ENCODE data around the gene MED10. TPM values are rescaled to one million over a fixed set of nuclear protein-coding genes. Genes with fewer than 3 reads are reported as not detected.
"Not testable (repeated sequence)": the region's sequence is repeated elsewhere in the genome, so short reads cannot be mapped to it uniquely, and the experiment has no call there.

The MED10 gene
- total RNA-seq, 4 donors from 2014 or later, result 20.3 to 41.4 (median 27.9) TPM

GRCh38 chr5:6371079-6371810 is 7.1 kb downstream of the MED10 start:
- no peak for DNase-seq (ENCODE audit: low spot score in 2 of 2)
- H3K36me3 ChIP-seq, result peaks cover 0 to 95% (median 10%) of the 10 kb centered on the region in 3 donors
- no peaks in the 10 kb centered on the region for H3K9me3 ChIP-seq

GRCh38 chr5:6370580-6370979 is 7.8 kb downstream of the MED10 start:
- no peaks in the 10 kb centered on the region for H3K9me3 ChIP-seq
- no peak overlapping the region for H3K4me3 ChIP-seq
- peaks cover 0 to 95% (median 10%) of the 10 kb centered on the region in 3 donors for H3K36me3 ChIP-seq
- no peak for DNase-seq (ENCODE audit: low spot score in 2 of 2)
- no peak overlapping the region for H3K27ac ChIP-seq
- 84 to 88% methylated on average over 13 of the region's 13 CpGs for WGBS, 2 donors
- H3K27me3 ChIP-seq, result no peaks in the 10 kb centered on the region
- H3K4me1 ChIP-seq, result peaks cover 0 to 3% (median 0%) of the 10 kb centered on the region in 4 donors
- TF ChIP-seq EP300 (IDR thresholded peaks at IDR 0.05) (no peak), CTCF (IDR thresholded peaks at IDR 0.05) (no peak), POLR2A (IDR thresholded peaks at IDR 0.05) (no peak)

More at GRCh38 chr5:6371079-6371810, 7.1 kb downstream of the MED10 start:
- Histone ChIP-seq H3K27ac (no peak overlapping the region), H3K4me1 (peaks cover 0 to 10% (median 0%) of the 10 kb centered on the region in 4 donors), H3K27me3 (no peaks in the 10 kb centered on the region), H3K4me3 (no peak overlapping the region)
- no peak for TF ChIP-seq POLR2A (IDR thresholded peaks at IDR 0.05)
- no peak for TF ChIP-seq EP300 (IDR thresholded peaks at IDR 0.05)
- no peak for TF ChIP-seq CTCF (IDR thresholded peaks at IDR 0.05)
- 90 to 94% methylated on average over 19 of the region's 19 CpGs for WGBS, 2 donors

GRCh38 chr5:6365977-6366590 is 12.3 kb downstream of the MED10 start:
- H3K36me3 ChIP-seq, result peaks cover 0 to 85% (median 5%) of the 10 kb centered on the region in 3 donors
- no peak for TF ChIP-seq EP300 (IDR thresholded peaks at IDR 0.05)
- no peak for TF ChIP-seq POLR2A (IDR thresholded peaks at IDR 0.05)
- no peak for TF ChIP-seq CTCF (IDR thresholded peaks at IDR 0.05)

GRCh38 chr5:6365142-6365976 is 13.0 kb downstream of the MED10 start:
- DNase-seq (ENCODE audit: low spot score in 2 of 2), result no peak
- no peak for TF ChIP-seq POLR2A (IDR thresholded peaks at IDR 0.05)
- TF ChIP-seq CTCF (IDR thresholded peaks at IDR 0.05), result no peak
- TF ChIP-seq EP300 (IDR thresholded peaks at IDR 0.05), result no peak
- H3K27me3 ChIP-seq, result no peaks in the 10 kb centered on the region
- no peaks in the 10 kb centered on the region for H3K9me3 ChIP-seq
- no peaks in the 10 kb centered on the region for H3K4me1 ChIP-seq
- no peak overlapping the region for H3K4me3 ChIP-seq
- H3K27ac ChIP-seq, result no peak overlapping the region
- H3K36me3 ChIP-seq, result peaks cover 0 to 85% (median 3%) of the 10 kb centered on the region in 3 donors
- WGBS, 2 donors, result 69 to 90% methylated on average over 5 to 15 of the region's 15 CpGs

More at GRCh38 chr5:6365977-6366590, 12.3 kb downstream of the MED10 start:
- Histone ChIP-seq H3K9me3 (no peaks in the 10 kb centered on the region), H3K4me3 (no peak overlapping the region), H3K27ac (no peak overlapping the region), H3K27me3 (no peaks in the 10 kb centered on the region), H3K4me1 (no peaks in the 10 kb centered on the region)
- no peak for DNase-seq (ENCODE audit: low spot score in 2 of 2)
- WGBS, 2 donors, result 72 to 73% methylated on average over 16 of the region's 16 CpGs

- H3K36me3 ChIP-seq, result peaks cover 0 to 82% (median 0%) of the 10 kb centered on the region in 3 donors
- H3K4me1 ChIP-seq; H3K27ac ChIP-seq; DNase-seq (ENCODE audit: low spot score in 2 of 2); H3K9me3 ChIP-seq; H3K4me3 ChIP-seq; H3K27me3 ChIP-seq: not testable (repeated sequence)
- WGBS, 2 donors, result 96 to 97% methylated on average over 4 of the region's 5 CpGs
Observed at GRCh38 chr5:6363454-6364011, 14.8 kb downstream of the MED10 start.
